NB4 (cell line): ENCODE measurements around the gene IQGAP2.

ENCODE experiments used
- DNase-seq: peaks from one replicate; pipeline ENCODE4 v3.0.0; 2010; ENCODE audit warnings: low read depth
- H3K4me3 ChIP-seq: one replicate; pipeline ENCODE4 v1.5.1; 2011; ENCODE audit warnings: mild to moderate bottlenecking, low read depth, low read length, moderate library complexity
- CTCF ChIP-seq: IDR thresholded peaks from one replicate; pipeline ENCODE4 v1.5.1; 2012; ENCODE audit warnings: low read depth, low read length
- MYC ChIP-seq: IDR thresholded peaks from 2 replicates; pipeline ENCODE4 v1.6.1; 2011; ENCODE audit warnings: low read depth, low read length
- POLR2A ChIP-seq: IDR thresholded peaks from 2 replicates; pipeline ENCODE4 v1.6.1; 2011; ENCODE audit warnings: mild to moderate bottlenecking; ENCODE audit not compliant: insufficient read length; ENCODE audit errors: extremely low read depth
- TF ChIP-seq, protein P1 (sequence below): IDR thresholded peaks from 2 replicates; pipeline ENCODE4 v1.6.1; 2011; ENCODE audit warnings: low read depth, low read length

IQGAP2 gene

DNA sequence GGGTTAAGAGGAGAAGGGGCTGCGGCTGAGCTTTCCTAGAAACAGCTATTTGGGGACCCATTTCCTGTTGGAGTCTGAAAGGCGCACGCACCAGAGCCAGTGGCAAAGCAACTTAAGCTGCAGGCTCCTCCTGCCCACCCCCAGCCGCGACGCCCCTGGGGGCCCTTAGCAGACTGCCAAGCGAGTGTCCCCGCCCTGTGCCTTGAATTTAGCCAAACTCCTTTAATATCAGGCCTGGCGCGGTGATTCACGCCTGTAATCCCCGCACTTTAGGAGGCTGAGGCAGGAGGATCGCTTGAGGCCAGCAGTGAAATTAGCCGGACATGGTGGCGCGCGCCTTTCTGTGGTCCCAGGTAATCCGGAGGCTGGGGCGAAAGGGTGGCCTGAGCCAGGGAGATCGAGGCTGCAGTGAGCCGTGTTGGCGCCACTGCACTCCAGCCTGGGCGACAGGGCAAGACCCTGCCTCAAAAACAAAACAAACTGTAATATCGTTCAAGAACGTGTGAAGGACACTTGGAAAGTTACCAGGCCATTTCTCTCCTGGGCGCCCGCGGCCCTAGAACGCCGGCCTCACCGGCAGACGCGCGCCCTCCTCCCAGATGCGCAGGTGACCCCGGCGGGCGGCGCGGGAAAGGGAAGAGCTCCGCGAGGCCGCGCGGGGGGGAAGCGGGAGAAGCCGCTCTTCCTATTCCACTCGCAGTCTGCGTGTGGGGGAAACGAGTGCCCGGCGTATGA, 311.8 kb downstream of the IQGAP2 start:
- peak overlapping the region; percentile 46 for H3K4me3 ChIP-seq
- TF ChIP-seq MYC (no peak), POLR2A (no peak), CTCF (no peak)
- TF ChIP-seq, protein P1, sequence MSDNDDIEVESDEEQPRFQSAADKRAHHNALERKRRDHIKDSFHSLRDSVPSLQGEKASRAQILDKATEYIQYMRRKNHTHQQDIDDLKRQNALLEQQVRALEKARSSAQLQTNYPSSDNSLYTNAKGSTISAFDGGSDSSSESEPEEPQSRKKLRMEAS, result no peak
- DNase-seq, result peak; percentile 11

- DNase-seq, result peak; percentile 56
- H3K4me3 ChIP-seq, result peak overlapping the region; percentile 46
- TF ChIP-seq, protein P1, result no peak
- no peak for TF ChIP-seq CTCF
- TF ChIP-seq POLR2A, result no peak
- TF ChIP-seq MYC, result no peak
These were observed 312.3 kb downstream of the IQGAP2 start for GRCh38 chr5:76715486-76715735.

DNA sequence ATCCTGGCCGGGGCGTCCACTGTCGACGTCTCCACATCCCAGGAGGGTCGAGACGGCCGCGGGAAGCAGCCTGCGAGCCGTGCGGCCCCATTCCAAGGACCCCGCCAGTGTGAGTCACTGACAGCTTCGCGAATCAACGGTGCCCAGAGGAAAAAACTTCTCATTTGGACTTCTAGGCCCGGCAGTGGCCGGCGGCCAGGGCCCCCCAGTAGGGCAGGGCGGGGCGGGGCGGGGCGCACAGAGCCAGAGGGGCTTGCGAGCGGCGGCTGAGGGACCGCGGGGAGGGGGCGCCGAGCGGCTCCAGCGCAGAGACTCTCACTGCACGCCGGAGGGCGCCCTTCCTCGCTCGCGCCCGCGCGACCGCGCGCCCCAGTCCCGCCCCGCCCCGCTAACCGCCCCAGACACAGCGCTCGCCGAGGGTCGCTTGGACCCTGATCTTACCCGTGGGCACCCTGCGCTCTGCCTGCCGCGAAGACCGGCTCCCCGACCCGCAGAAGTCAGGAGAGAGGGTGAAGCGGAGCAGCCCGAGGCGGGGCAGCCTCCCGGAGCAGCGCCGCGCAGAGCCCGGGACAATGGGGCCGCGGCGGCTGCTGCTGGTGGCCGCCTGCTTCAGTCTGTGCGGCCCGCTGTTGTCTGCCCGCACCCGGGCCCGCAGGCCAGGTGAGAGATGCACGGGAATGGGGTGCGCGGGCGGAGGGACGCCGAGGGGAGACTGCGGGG, 312.8 kb downstream of the IQGAP2 start, which contains the start of gene F2R:
F2R (plus strand) TSS at position 391 of the 720 bp plus-strand sequence; CDS start at position 573, 182 bp downstream.
- DNase-seq, result peak; percentile 64
- TF ChIP-seq POLR2A, result no peak
- TF ChIP-seq CTCF, result no peak
- TF ChIP-seq, protein P1, result no peak
- TF ChIP-seq MYC, result no peak
- peak within 1 kb of the TSS; percentile 46 for H3K4me3 ChIP-seq

GRCh38 chr5:76716456-76717157, 313.5 kb downstream of the IQGAP2 start:
- no peak for TF ChIP-seq POLR2A
- TF ChIP-seq, protein P1, result no peak
- no peak for TF ChIP-seq CTCF
- no peak for TF ChIP-seq MYC
- peak overlapping the region; percentile 42 for H3K4me3 ChIP-seq
- no peak for DNase-seq

- TF ChIP-seq POLR2A (no peak), CTCF (no peak), MYC (no peak)
- TF ChIP-seq, protein P1, result no peak
- H3K4me3 ChIP-seq, result no peak overlapping the region
- no peak for DNase-seq
These were observed 314.4 kb downstream of the IQGAP2 start for GRCh38 chr5:76717222-76718083.
